Cardiac fibroblast (primary cell): ENCODE data around the gene ARHGAP31.
A peak's percentile ranks its signal among the peaks of the same experiment; 100 is the strongest.
"Not testable (repeated sequence)": the region's sequence is repeated elsewhere in the genome, so short reads cannot be mapped to it uniquely, and the experiment has no call there.

Experiments
- DNase-seq, 2 donors: peaks; one replicate each; pipeline versions ENCODE4 v3.0.0 to v3.0.0-alpha.2; 2010; ENCODE audit warnings: low read depth in 2 of 2
- H3K4me3 ChIP-seq, 2 donors: replicated peaks in 1 of 2; 1 replicate in 1 of 2; 2 replicates in 1 of 2; pipeline ENCODE4 v1.5.1; 2011; ENCODE audit warnings: low read depth in 2 of 2, low read length in 2 of 2, mild to moderate bottlenecking in 2 of 2, moderate library complexity in 1 of 2
- TF ChIP-seq, protein P1 (sequence below): IDR thresholded peaks from one replicate; pipeline ENCODE4 v1.5.1; 2011; ENCODE audit warnings: low read depth, mild to moderate bottlenecking, low read length, inconsistent platforms

The ARHGAP31 gene

DNA sequence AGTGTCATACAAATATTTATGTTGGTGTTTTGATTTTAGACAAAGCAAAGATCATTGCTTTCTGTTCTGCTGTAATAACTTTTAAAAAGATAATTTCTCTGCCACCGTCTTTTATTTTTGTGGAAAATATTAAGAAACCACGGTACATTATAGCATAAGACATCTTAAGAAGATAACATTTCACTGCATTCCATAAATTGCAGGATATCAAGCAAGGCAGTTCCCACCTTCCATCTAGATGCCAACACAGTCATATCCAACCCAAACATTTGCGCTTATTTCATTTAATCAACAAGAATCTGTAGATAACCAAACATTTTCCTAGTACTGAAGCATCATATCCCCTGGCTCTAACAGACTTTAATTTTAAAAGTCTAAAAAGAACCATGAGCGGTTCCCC lies 25.1 kb downstream of the ARHGAP31 start:
- TF ChIP-seq, protein P1, sequence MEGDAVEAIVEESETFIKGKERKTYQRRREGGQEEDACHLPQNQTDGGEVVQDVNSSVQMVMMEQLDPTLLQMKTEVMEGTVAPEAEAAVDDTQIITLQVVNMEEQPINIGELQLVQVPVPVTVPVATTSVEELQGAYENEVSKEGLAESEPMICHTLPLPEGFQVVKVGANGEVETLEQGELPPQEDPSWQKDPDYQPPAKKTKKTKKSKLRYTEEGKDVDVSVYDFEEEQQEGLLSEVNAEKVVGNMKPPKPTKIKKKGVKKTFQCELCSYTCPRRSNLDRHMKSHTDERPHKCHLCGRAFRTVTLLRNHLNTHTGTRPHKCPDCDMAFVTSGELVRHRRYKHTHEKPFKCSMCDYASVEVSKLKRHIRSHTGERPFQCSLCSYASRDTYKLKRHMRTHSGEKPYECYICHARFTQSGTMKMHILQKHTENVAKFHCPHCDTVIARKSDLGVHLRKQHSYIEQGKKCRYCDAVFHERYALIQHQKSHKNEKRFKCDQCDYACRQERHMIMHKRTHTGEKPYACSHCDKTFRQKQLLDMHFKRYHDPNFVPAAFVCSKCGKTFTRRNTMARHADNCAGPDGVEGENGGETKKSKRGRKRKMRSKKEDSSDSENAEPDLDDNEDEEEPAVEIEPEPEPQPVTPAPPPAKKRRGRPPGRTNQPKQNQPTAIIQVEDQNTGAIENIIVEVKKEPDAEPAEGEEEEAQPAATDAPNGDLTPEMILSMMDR = no peak

DNA sequence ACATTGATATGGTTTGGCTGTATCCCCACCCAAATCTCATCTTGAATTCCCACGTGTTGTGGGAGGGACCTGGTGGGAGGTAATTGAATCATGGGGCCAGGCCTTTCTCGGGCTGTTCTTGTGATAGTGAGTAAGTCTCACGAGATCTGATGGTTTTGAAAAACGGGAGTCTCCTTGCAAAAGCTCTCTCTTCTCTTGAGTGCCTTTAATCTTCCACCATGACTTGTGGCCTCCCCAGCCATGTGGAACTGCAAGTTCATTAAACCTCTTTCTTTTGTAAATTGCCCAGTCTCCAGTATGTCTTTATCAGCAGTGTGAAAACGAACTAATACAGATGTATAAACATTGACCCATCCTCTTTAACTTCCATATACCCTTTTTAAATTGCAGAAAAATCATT lies 26.6 kb downstream of the ARHGAP31 start:
- not testable (repeated sequence) for H3K4me3 ChIP-seq, DNase-seq

More for the DNA sequence above, 25.1 kb downstream of the ARHGAP31 start:
- no peak overlapping the region for H3K4me3 ChIP-seq
- DNase-seq = no peak

DNA sequence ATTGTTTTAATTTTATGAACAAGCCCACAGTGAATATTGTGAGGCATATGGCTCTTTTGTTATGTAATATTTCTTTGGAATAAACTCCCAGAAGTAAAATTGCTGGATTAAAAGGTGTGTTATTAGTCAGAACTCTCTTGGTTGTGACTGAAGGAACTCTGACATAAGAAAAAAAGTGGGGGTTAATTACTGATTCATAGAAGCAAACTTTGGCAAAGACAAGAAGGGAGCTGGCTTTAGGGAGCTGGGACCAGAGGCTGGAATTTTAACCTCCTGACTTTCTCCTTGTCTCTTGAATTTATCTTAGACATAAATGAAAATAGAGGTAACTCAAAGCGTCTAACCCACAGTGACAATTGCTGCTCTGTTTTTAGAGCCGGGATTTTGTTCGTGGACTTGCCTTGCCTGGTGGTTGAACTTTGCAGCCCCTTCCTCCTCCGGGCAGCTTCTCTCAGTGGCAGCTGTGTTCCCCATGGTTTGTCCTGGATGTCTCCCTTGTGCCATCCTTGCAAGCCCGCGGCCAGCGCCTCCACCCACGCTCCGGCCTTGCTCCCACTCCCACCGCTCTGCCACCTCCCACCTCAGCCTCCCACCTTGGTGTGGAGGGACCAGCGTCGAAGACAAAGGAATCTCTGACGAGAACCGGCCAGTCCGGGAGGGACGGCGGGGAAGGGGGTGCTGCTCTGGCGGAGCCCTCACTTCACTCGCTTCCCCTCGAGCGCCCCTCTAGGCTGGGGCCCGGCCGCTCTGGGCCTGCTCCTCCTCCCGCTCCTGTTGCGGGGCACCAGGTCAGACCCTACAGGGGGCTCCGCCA lies 28.0 kb downstream of the ARHGAP31 start:
- peak; percentile 34 to 66 for DNase-seq
- TF ChIP-seq, protein P1 = no peak
- peak overlapping the region; percentile 58 to 60 for H3K4me3 ChIP-seq

DNA sequence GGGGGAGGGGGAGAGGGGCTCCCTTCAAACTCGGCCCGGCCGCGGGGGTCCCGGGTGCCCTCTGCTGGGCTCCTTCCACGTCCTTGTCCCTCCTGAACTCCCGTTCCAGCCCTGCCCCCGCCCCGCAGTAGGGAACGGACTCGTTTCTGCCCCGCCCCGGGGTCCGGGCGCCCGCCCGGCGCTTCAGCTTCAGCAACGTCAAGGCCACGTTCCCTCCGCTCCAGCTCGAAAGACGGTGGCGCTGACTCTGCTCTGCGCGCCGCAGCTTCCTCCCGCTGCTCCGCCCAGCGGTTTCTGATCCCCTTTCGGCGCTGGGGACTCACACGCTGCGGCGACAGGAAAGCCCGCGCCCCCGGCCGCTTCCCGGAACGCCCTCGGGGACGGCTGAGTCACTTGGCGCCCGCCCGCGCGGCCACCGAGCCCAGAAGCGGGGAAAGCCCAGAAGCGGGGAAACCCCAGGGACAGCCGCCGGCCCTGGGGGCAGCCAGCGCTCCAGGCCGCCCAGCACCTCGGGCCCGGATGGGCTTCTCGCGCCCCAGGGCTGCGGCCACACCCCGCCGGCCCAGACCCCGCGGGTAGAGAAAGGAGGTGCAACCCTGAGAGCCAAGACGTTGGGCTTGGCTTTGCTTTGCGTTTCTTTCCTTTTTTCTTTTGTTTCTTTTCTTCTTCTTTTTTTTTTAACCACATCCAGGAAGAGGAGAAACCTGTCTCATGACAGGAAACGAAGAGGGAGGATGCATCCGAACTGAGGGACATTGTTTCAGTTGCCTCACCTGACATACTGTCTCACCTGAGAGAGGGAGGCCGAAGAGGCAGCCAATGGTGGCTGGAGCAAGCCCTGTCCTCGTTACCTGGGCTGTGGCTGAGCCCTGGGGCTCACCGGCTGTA lies 28.9 kb downstream of the ARHGAP31 start:
- peak; percentile 79 to 81 for DNase-seq
- H3K4me3 ChIP-seq = peak overlapping the region; percentile 58 to 60
- TF ChIP-seq, protein P1 = no peak

DNA sequence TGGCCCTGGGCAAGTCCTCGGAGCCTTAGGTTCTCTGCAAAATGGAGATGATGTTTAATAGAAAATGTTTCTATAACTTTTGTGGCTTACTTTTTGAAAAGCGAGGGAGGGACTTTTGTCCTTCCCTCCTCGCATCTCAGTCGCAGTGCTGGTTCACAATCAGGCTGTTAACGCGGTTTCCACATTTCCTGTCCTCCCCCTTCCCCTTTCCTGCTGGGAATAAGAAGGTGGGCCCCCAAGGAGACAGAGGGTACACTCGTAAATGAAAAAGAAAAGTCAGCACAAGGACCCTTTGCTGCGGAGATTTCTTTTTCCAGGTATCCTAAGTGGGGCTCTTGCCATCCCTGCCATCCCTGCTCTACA lies 29.5 kb downstream of the ARHGAP31 start:
- peak overlapping the region in 1 of 2 donors; percentile 21 for H3K4me3 ChIP-seq
- no peak for DNase-seq
- TF ChIP-seq, protein P1 = no peak

DNA sequence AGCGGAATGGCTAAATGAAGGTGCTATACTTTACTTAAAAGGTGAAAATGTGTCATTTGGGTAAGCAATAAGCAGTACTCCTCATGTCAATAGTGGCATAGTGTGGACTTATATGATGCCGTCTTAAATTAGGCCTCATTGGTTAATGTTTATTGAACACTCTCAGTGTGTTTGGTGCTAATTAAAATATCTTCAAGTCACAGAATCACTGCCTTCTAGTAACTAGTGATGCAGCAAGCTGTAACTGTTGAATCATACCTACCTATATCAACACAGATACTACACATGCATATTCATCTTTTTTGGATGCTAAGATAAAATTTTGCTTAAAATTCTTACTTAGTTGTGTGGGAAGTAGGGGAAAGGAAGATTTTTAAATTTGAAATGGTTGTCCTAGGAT lies 30.7 kb downstream of the ARHGAP31 start:
- DNase-seq = no peak
- TF ChIP-seq, protein P1 = no peak
- no peak overlapping the region for H3K4me3 ChIP-seq

DNA sequence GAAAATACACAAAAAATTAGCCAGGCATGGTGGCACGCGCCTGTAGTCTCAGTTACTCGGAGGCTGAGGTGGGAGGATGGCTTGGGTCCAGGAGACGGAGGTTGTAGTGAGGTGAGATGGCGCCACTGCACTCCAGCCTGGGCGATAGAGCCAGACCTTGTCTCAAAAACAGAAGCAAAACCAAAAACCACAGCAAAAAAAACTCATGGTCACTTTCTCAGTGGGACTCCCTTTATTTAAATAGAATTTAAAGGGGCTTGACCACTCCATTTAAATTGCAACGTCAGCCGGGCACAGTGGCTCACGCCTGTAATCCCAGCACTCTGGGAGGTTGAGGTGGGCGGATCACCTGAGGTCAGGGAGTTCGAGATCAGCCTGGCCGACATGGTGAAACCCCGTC lies 32.8 kb downstream of the ARHGAP31 start:
- no peak for DNase-seq
- TF ChIP-seq, protein P1 = no peak
- no peak overlapping the region for H3K4me3 ChIP-seq
